Left lung (tissue), 10 donors: ENCODE data around the gene ST3GAL3. TPM values are rescaled to one million over a fixed set of nuclear protein-coding genes. Genes with fewer than 3 reads are reported as not detected.

Experiments
- ATAC-seq: fragments of 200-7000 bp; cut with Tn5 transposase; one replicate; pipeline ENCODE4 v1.9.1; 2020; ENCODE audit warnings: moderate library complexity
- DNase-seq, 4 donors: peaks; one replicate each; pipeline ENCODE4 v3.0.0-alpha.2; 2013 to 2020
- H3K27ac ChIP-seq, 2 donors: fragments of 200-600 bp; sonication (generic) in 1 of 2; one replicate each; pipeline versions ENCODE4 v1.5.0 to v1.8.0; 2020 to 2021
- H3K27me3 ChIP-seq, 2 donors: fragments of 200-600 bp; sonication (generic) in 1 of 2; one replicate each; pipeline versions ENCODE4 v1.5.0 to v1.8.0; 2020 to 2021
- H3K36me3 ChIP-seq, 2 donors: fragments of 200-600 bp; sonication (generic) in 1 of 2; one replicate each; pipeline versions ENCODE4 v1.5.0 to v1.8.0; 2020 to 2021
- H3K4me1 ChIP-seq, 2 donors: fragments of 200-600 bp; one replicate each; pipeline ENCODE4 v1.8.0; 2021
- H3K4me3 ChIP-seq, 2 donors: fragments of 200-600 bp; sonication (generic) in 1 of 2; one replicate each; pipeline versions ENCODE4 v1.5.0 to v1.8.0; 2020 to 2021; ENCODE audit warnings: mild to moderate bottlenecking in 1 of 2
- H3K9me3 ChIP-seq, 2 donors: fragments of 200-600 bp; sonication (generic) in 1 of 2; one replicate each; pipeline versions ENCODE4 v1.5.0 to v1.8.0; 2020 to 2021
- CTCF ChIP-seq, 2 donors: fragments of 200-600 bp; sonication (generic) in 1 of 2; IDR thresholded peaks; one replicate each; pipeline versions ENCODE4 v1.5.0 to v1.8.0; 2021; ENCODE audit warnings: antibody characterized with exemption in 2 of 2
- intact Hi-C, 2 donors: fragments of 100-400 bp; cut with DNase I; formaldehyde crosslinking; loops; one replicate each; pipeline versions ENCODE4 v1.11.2 to v1.14.2; 2022
- polyA plus RNA-seq, 6 donors: library from polyadenylated mRNA; unstranded; fragments of 120-200 nt; gene quantifications; one replicate each; pipeline ENCODE4 v1.2.1, GENCODE V29; 2013; ENCODE audit not compliant: insufficient read length in 6 of 6
- total RNA-seq, 2 donors: library from RNA; stranded (reverse); fragmentation: NEBNext Ultra II Directional; extraction: Animal tissue kit (Norgen Biotek cat#: 25700); gene quantifications; one replicate each; pipeline ENCODE4 v1.2.1, GENCODE V29; 2021
- donor health status: DM: no; HTN: yes; CAD: no.
- donor health status: DM: no; HTN: no; CAD: no.

Gene ST3GAL3
- total and polyA plus RNA-seq, 8 donors: 18.9 to 42.4 (median 34.4) TPM

GRCh38 chr1:43913051-43913501, 205.7 kb downstream of the ST3GAL3 start:
- Histone ChIP-seq H3K27me3 (no peaks in the 10 kb centered on the region), H3K36me3 (peaks cover 0 to 9% of the 10 kb centered on the region in 2 donors), H3K4me1 (no peaks in the 10 kb centered on the region), H3K4me3 (no peak overlapping the region), H3K9me3 (no peaks in the 10 kb centered on the region), H3K27ac (no peak overlapping the region)
- intact Hi-C loops: no loop called here
- peak in 1 of 4 donors; percentile 19 for DNase-seq
- no peak for ATAC-seq
- TF ChIP-seq CTCF (IDR thresholded peaks at IDR 0.05): no peak

GRCh38 chr1:43913666-43914360, 206.5 kb downstream of the ST3GAL3 start:
- Histone ChIP-seq H3K4me1 (no peaks in the 10 kb centered on the region), H3K4me3 (no peak overlapping the region), H3K27me3 (no peaks in the 10 kb centered on the region), H3K36me3 (peaks cover 0 to 5% of the 10 kb centered on the region in 2 donors), H3K9me3 (no peaks in the 10 kb centered on the region), H3K27ac (no peak overlapping the region)
- ATAC-seq: no peak
- TF ChIP-seq CTCF (IDR thresholded peaks at IDR 0.05): no peak
- DNase-seq: peak in 1 of 4 donors; percentile 7
- intact Hi-C loops: no loop called here

- Histone ChIP-seq H3K9me3 (no peaks in the 10 kb centered on the region), H3K4me1 (no peaks in the 10 kb centered on the region), H3K27me3 (no peaks in the 10 kb centered on the region), H3K36me3 (no peaks in the 10 kb centered on the region), H3K4me3 (no peak overlapping the region), H3K27ac (no peak overlapping the region)
- TF ChIP-seq CTCF (IDR thresholded peaks at IDR 0.05): no peak
- DNase-seq: no peak
- intact Hi-C loops: no loop called here
- ATAC-seq: no peak
These were observed 207.5 kb downstream of the ST3GAL3 start for GRCh38 chr1:43914576-43915525.

- no peak for ATAC-seq
- Histone ChIP-seq H3K4me1 (no peaks in the 10 kb centered on the region), H3K9me3 (no peaks in the 10 kb centered on the region), H3K27me3 (no peaks in the 10 kb centered on the region), H3K27ac (no peak overlapping the region), H3K4me3 (no peak overlapping the region), H3K36me3 (no peaks in the 10 kb centered on the region)
- no peak for TF ChIP-seq CTCF (IDR thresholded peaks at IDR 0.05)
- no peak for DNase-seq
- intact Hi-C loops: no loop called here
These were observed 212.6 kb downstream of the ST3GAL3 start for GRCh38 chr1:43919906-43920305.

GRCh38 chr1:43921022-43921421, 213.7 kb downstream of the ST3GAL3 start:
- DNase-seq (no peak), ATAC-seq (no peak)
- no peaks in the 10 kb centered on the region for H3K27me3 ChIP-seq
- H3K4me1 ChIP-seq: no peaks in the 10 kb centered on the region
- no peak overlapping the region for H3K27ac ChIP-seq
- intact Hi-C loops: no loop called here
- H3K4me3 ChIP-seq: no peak overlapping the region
- TF ChIP-seq CTCF (IDR thresholded peaks at IDR 0.05): no peak
- no peaks in the 10 kb centered on the region for H3K9me3 ChIP-seq
- H3K36me3 ChIP-seq: no peaks in the 10 kb centered on the region
